HG03196 (cell line): ENCODE results near the gene LDHB.
"Not testable (repeated sequence)": the region's sequence is repeated elsewhere in the genome, so short reads cannot be mapped to it uniquely, and the experiment has no call there.

ENCODE experiments used
- ATAC-seq: cut with Tn5 transposase; IDR thresholded peaks from one replicate; pipeline ENCODE4 v1.9.1; 2021; ENCODE audit not compliant: unreplicated experiment

Gene LDHB

GRCh38 chr12:21614506-21614905 lies 43.1 kb downstream of the LDHB start:
- no peak for ATAC-seq

GRCh38 chr12:21613931-21614330 lies 43.7 kb downstream of the LDHB start:
- no peak for ATAC-seq

- ATAC-seq: no peak
Measured at GRCh38 chr12:21608196-21608595, 49.4 kb downstream of the LDHB start.

GRCh38 chr12:21607701-21608100 lies 49.9 kb downstream of the LDHB start:
- ATAC-seq: no peak

- ATAC-seq: no peak
Measured at GRCh38 chr12:21606175-21606574, 51.5 kb downstream of the LDHB start.

- no peak for ATAC-seq
Measured at GRCh38 chr12:21604245-21605101, 53.2 kb downstream of the LDHB start, which contains the start of gene GYS2. Gene GYS2 (minus strand): TSS chr12:21604847. CDS start chr12:21604592, 255 bp downstream.

- no peak for ATAC-seq
Measured at GRCh38 chr12:21602774-21603173, 54.9 kb downstream of the LDHB start.

GRCh38 chr12:21600196-21600595 lies 57.4 kb downstream of the LDHB start:
- ATAC-seq: no peak

- no peak for ATAC-seq
Measured at GRCh38 chr12:21599143-21599999, 58.3 kb downstream of the LDHB start.

- no peak for ATAC-seq
Measured at GRCh38 chr12:21598651-21599050, 59.0 kb downstream of the LDHB start.

GRCh38 chr12:21595356-21595755 lies 62.3 kb downstream of the LDHB start:
- not testable (repeated sequence) for ATAC-seq

GRCh38 chr12:21585485-21585884 lies 72.2 kb downstream of the LDHB start:
- ATAC-seq: no peak
